Endothelial cell of umbilical vein (primary cell): ENCODE measurements around the gene RCAN3. TPM values are rescaled to one million over a fixed set of nuclear protein-coding genes. Genes with fewer than 3 reads are reported as not detected.

ENCODE experiments used
- BruUV-seq: library from RNA; stranded (reverse); fragments of 400-500 nt; replicated peaks from 2 replicates; lab custom pipeline; 2021; lab: Mats Ljungman, UMichigan
- CTCF ChIA-PET: fragments of 300-600, 350-600 bp; sonication (Branson Sonifier 250); formaldehyde crosslinking; loops from one replicate; lab custom pipeline; 2021; ENCODE audit warnings: antibody characterized with exemption, inconsistent platforms; lab: Charles Lee
- POLR2A ChIA-PET: fragments of 300-600, 350-600 bp; sonication (Branson Sonifier 250); formaldehyde crosslinking; loops from one replicate; lab custom pipeline; 2021; ENCODE audit warnings: antibody characterized with exemption, inconsistent platforms; lab: Charles Lee
- DNase-seq: peaks from one replicate; pipeline ENCODE4 v3.0.0-alpha.2; 2011; ENCODE audit warnings: low read depth, low spot score
- FAIRE-seq: peaks from 2 replicates; lab custom pipeline; 2011; peaks lifted over from hg19 to GRCh38; lab: Jason Lieb, UNC
- H2AFZ ChIP-seq: 2 replicates; pipeline ENCODE4 v1.6.0; 2012; ENCODE audit warnings: low read depth, low read length, control low read depth, inconsistent platforms
- H3K27ac ChIP-seq: 2 replicates; pipeline ENCODE4 v1.5.1; 2011; ENCODE audit warnings: low read depth, mild to moderate bottlenecking, control low read depth, low read length, moderate library complexity; ENCODE audit not compliant: insufficient read depth
- H3K27me3 ChIP-seq, 2 experiments: 2 replicates each; pipeline versions ENCODE4 v1.6.0 to v1.6.1; 2011; ENCODE audit warnings: low read length in 2 of 2, mixed read lengths in 1 of 2; ENCODE audit not compliant: control insufficient read depth in 2 of 2, insufficient read depth in 2 of 2
- H3K36me3 ChIP-seq, 2 experiments: 2 replicates in 1 of 2; 3 replicates in 1 of 2; pipeline ENCODE4 v1.5.1; 2011; ENCODE audit warnings: low read length in 2 of 2, mild to moderate bottlenecking in 1 of 2, moderate library complexity in 1 of 2; ENCODE audit not compliant: control insufficient read depth in 2 of 2, insufficient read depth in 2 of 2; ENCODE audit errors: extremely low read depth in 1 of 2
- H3K4me1 ChIP-seq: 3 replicates; pipeline ENCODE4 v1.5.1; 2011; ENCODE audit warnings: mild to moderate bottlenecking, low read length; ENCODE audit not compliant: control insufficient read depth, insufficient read depth; ENCODE audit errors: extremely low read depth
- H3K4me2 ChIP-seq: 2 replicates; pipeline ENCODE4 v1.6.1; 2011; ENCODE audit warnings: low read length, control low read depth, mixed read lengths; ENCODE audit not compliant: insufficient read depth
- H3K4me3 ChIP-seq, 3 experiments: fragments of 200-600 bp in 1 of 3; sonication (generic), shearing (Covaris generic) in 1 of 3; replicated peaks in 1 of 3; 2 replicates each; pipeline ENCODE4 v1.5.1; 2011 to 2016; ENCODE audit warnings: control low read depth in 3 of 3, low read length in 3 of 3, mild to moderate bottlenecking in 2 of 3, inconsistent platforms in 1 of 3, low read depth in 1 of 3, moderate library complexity in 1 of 3; ENCODE audit not compliant: insufficient read depth in 1 of 3
- H3K79me2 ChIP-seq: 2 replicates; pipeline ENCODE4 v1.6.0; 2012; ENCODE audit warnings: low read length, inconsistent platforms; ENCODE audit not compliant: control insufficient read depth, insufficient read depth
- H3K9ac ChIP-seq: replicated peaks from 2 replicates; pipeline ENCODE3; 2011; ENCODE audit warnings: low read length, control low read depth; ENCODE audit not compliant: insufficient read depth; ENCODE audit errors: extremely low read depth
- H3K9me1 ChIP-seq: replicated peaks from 3 replicates; pipeline ENCODE4 v1.6.0; 2011; ENCODE audit warnings: mild to moderate bottlenecking, low read length; ENCODE audit not compliant: control insufficient read depth, insufficient read depth; ENCODE audit errors: extremely low read depth
- H3K9me3 ChIP-seq: replicated peaks from 2 replicates; pipeline ENCODE4 v1.5.1; 2012; ENCODE audit warnings: low read length, inconsistent platforms; ENCODE audit not compliant: control insufficient read depth, insufficient read depth
- H4K20me1 ChIP-seq: replicated peaks from 2 replicates; pipeline ENCODE3; 2011; ENCODE audit warnings: mild to moderate bottlenecking, low read length; ENCODE audit not compliant: control insufficient read depth, insufficient read depth; ENCODE audit errors: extremely low read depth
- EZH2 ChIP-seq: IDR thresholded peaks from 2 replicates; pipeline ENCODE4 v1.6.1; 2012; ENCODE audit warnings: borderline replicate concordance, low read depth, mild to moderate bottlenecking, moderate library complexity, low read length, inconsistent platforms; ENCODE audit not compliant: severe bottlenecking
- FOS ChIP-seq: IDR thresholded peaks from 2 replicates; pipeline ENCODE4 v1.6.1; 2011; ENCODE audit warnings: mild to moderate bottlenecking, low read length, moderate library complexity, borderline replicate concordance; ENCODE audit not compliant: insufficient read depth
- GATA2 ChIP-seq: IDR thresholded peaks from 2 replicates; pipeline ENCODE4 v1.7.0; 2011; ENCODE audit warnings: low read depth, mild to moderate bottlenecking, moderate library complexity, mixed read lengths, low read length; ENCODE audit not compliant: insufficient read length, insufficient read depth
- JUN ChIP-seq: IDR thresholded peaks from 2 replicates; pipeline ENCODE4 v1.6.1; 2011; ENCODE audit warnings: borderline replicate concordance, low read depth; ENCODE audit not compliant: insufficient read length, insufficient read depth
- MYC ChIP-seq: IDR thresholded peaks from one replicate; pipeline ENCODE4 v1.6.1; 2011; ENCODE audit warnings: mild to moderate bottlenecking, low read depth, low read length
- POLR2A ChIP-seq: IDR thresholded peaks from 2 replicates; pipeline ENCODE4 v1.6.1; 2012; ENCODE audit warnings: low read depth, mild to moderate bottlenecking, control low read depth, low read length
- POLR2AphosphoS5 ChIP-seq: IDR thresholded peaks from 2 replicates; pipeline ENCODE4 v1.6.1; 2012; ENCODE audit warnings: low read depth, mild to moderate bottlenecking, control low read depth, low read length, moderate library complexity; ENCODE audit not compliant: insufficient read depth
- dilution Hi-C: fragments of 300-500 bp; cut with MboI; formaldehyde crosslinking; loops from one replicate; pipeline ENCODE4 v1.15.0; 2019; ENCODE audit warnings: low sequenced_read_pairs; ENCODE audit not compliant: extremely low pct_ligation_motif_present
- intact Hi-C: fragments of 100-400 bp; cut with micrococcal nuclease; formaldehyde crosslinking; loops from one replicate; pipeline ENCODE4 v1.10.0; 2022
- polyA plus RNA-seq, 4 experiments: library from polyadenylated mRNA; depleted of rRNA in 3 of 4; stranded (reverse) in 3 of 4; unstranded in 1 of 4; fragments of >200 nt; gene quantifications; 2 replicates each; pipeline versions ENCODE4 v1.2.1 to v1.2.3, GENCODE V29; 2011 to 2012; ENCODE audit warnings: missing spikeins in 1 of 4
- total RNA-seq: library from RNA; stranded (reverse); gene quantifications from 2 replicates; pipeline ENCODE4 v1.2.3, GENCODE V29; 2021
- TF ChIP-seq, protein P1 (sequence below), 2 donors: IDR thresholded peaks; 1 replicate in 1 of 2; 2 replicates in 1 of 2; pipeline ENCODE4 v1.5.1; 2011; ENCODE audit warnings: low read length in 2 of 2, mild to moderate bottlenecking in 2 of 2, moderate library complexity in 2 of 2, control low read depth in 1 of 2, inconsistent platforms in 1 of 2, low read depth in 1 of 2; ENCODE audit not compliant: insufficient read depth in 1 of 2; ENCODE audit errors: extremely low read depth in 1 of 2
- TF ChIP-seq, protein P2 (sequence below): IDR thresholded peaks from 2 replicates; pipeline ENCODE4 v1.6.1; 2011; ENCODE audit not compliant: insufficient read depth, insufficient read length

RCAN3 gene
- total and polyA plus RNA-seq, 2 donors (not counting 3 experiments of a cell fraction or from before 2014, with no cell fraction given) = 0.99 to 5.1 TPM

DNA sequence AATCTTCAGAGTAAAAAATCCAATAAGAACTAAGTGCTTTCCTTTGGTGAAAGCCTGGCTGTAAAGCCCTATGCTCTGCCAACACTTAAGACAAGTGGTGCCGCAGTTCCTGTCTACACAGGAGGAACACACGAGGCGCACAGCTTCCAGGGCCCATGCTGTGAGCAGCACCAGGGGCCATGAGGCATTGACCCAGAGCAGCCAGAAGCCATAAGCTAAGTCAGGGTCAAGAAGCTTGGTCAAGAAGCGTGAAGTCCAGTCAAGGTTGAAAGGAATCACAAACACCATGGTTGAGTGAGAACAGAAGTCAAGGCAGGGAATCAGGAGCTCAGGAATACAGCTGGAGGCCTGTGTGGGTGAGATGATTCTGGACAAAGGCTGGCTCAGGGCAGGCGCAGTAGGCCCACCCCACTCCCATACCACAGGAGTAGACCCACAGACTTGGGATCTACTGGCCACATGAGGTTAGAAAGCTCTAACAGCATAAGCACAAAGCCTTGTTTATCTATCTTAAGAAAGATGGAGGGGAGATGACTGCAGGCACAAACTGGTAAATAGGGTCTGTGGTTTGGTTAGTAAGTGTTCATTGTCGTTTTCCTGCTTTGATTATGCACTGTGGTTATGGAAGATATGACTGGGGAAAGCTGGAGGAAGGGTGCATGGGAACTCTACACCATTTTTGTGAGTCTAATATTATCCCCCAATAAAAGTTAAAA, 42.9 kb upstream of the RCAN3 start:
- POLR2A ChIA-PET = interaction anchor here (0.7 kb wide), 1 partner anchor 143 kb away, joined by 3 read pairs; no protein-coding TSS in a partner anchor
- Histone ChIP-seq H3K27me3 (no peaks in the 10 kb centered on the region), H3K9ac (no peak overlapping the region), H3K4me2 (no peak overlapping the region), H3K27ac (no peak overlapping the region), H3K79me2 (no peaks in the 10 kb centered on the region), H3K9me1 (no peaks in the 10 kb centered on the region), H4K20me1 (no peaks in the 10 kb centered on the region), H3K4me3 (no peak overlapping the region), H3K9me3 (no peaks in the 10 kb centered on the region), H3K4me1 (no peaks in the 10 kb centered on the region), H3K36me3 (no peaks in the 10 kb centered on the region), H2AFZ (no peak overlapping the region)
- TF ChIP-seq FOS (no peak), POLR2A (no peak), MYC (no peak), GATA2 (no peak), EZH2 (no peak), JUN (no peak), POLR2AphosphoS5 (no peak)
- TF ChIP-seq, protein P1, sequence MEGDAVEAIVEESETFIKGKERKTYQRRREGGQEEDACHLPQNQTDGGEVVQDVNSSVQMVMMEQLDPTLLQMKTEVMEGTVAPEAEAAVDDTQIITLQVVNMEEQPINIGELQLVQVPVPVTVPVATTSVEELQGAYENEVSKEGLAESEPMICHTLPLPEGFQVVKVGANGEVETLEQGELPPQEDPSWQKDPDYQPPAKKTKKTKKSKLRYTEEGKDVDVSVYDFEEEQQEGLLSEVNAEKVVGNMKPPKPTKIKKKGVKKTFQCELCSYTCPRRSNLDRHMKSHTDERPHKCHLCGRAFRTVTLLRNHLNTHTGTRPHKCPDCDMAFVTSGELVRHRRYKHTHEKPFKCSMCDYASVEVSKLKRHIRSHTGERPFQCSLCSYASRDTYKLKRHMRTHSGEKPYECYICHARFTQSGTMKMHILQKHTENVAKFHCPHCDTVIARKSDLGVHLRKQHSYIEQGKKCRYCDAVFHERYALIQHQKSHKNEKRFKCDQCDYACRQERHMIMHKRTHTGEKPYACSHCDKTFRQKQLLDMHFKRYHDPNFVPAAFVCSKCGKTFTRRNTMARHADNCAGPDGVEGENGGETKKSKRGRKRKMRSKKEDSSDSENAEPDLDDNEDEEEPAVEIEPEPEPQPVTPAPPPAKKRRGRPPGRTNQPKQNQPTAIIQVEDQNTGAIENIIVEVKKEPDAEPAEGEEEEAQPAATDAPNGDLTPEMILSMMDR (IDR thresholded peaks at IDR 0.05; ENCODE audit: extremely low read depth in 1 of 2, insufficient read depth in 1 of 2, low read depth in 1 of 2, low read length in 2 of 2) = no peak
- TF ChIP-seq, protein P2, sequence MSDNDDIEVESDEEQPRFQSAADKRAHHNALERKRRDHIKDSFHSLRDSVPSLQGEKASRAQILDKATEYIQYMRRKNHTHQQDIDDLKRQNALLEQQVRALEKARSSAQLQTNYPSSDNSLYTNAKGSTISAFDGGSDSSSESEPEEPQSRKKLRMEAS = no peak
- FAIRE-seq (no peak), DNase-seq (no peak)
- CTCF ChIA-PET = interaction anchor here (1.0 to 1.2 kb wide), 3 partner anchors 16 to 257 kb away, joined by 3 to 4 read pairs (median 3); no protein-coding TSS in a partner anchor
- dilution Hi-C loops (no loop called here), intact Hi-C loops (no loop called here)
- no TSS peak for BruUV-seq
